ENCODE measurements around the gene ROR1. TPM values are rescaled to one million over a fixed set of nuclear protein-coding genes. Genes with fewer than 3 reads are reported as not detected.

The ROR1 gene
- total RNA-seq, 1 experiment from 2014 or later, result 33.8 TPM

GRCh38 chr1:64029037-64029436, 255.2 kb downstream of the ROR1 start:
- peaks cover 2% of the 10 kb centered on the region for H3K9me3 Mint-ChIP-seq (ENCODE audit: low read depth, unreplicated experiment)
- intact Hi-C loops (cut with micrococcal nuclease; ENCODE audit: unreplicated experiment), result no loop called here
- TF ChIP-seq, protein P1, sequence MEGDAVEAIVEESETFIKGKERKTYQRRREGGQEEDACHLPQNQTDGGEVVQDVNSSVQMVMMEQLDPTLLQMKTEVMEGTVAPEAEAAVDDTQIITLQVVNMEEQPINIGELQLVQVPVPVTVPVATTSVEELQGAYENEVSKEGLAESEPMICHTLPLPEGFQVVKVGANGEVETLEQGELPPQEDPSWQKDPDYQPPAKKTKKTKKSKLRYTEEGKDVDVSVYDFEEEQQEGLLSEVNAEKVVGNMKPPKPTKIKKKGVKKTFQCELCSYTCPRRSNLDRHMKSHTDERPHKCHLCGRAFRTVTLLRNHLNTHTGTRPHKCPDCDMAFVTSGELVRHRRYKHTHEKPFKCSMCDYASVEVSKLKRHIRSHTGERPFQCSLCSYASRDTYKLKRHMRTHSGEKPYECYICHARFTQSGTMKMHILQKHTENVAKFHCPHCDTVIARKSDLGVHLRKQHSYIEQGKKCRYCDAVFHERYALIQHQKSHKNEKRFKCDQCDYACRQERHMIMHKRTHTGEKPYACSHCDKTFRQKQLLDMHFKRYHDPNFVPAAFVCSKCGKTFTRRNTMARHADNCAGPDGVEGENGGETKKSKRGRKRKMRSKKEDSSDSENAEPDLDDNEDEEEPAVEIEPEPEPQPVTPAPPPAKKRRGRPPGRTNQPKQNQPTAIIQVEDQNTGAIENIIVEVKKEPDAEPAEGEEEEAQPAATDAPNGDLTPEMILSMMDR (IDR thresholded peaks at IDR 0.05; ENCODE audit: unreplicated experiment), result no peak
- H3K27me3 Mint-ChIP-seq (ENCODE audit: unreplicated experiment), result no peaks in the 10 kb centered on the region
- H3K4me3 Mint-ChIP-seq (ENCODE audit: low read depth, unreplicated experiment), result no peak overlapping the region
- no peak overlapping the region for H3K27ac Mint-ChIP-seq (ENCODE audit: unreplicated experiment)
- CTCF ChIA-PET, result no interaction called here
- H3K36me3 Mint-ChIP-seq (ENCODE audit: insufficient read depth, unreplicated experiment), result peaks cover 5% of the 10 kb centered on the region
- no TSS peak for BruUV-seq (replicated peaks)
- no peak for DNase-seq
- no peaks in the 10 kb centered on the region for H3K4me1 Mint-ChIP-seq (ENCODE audit: low read depth, unreplicated experiment)

- intact Hi-C loops (cut with micrococcal nuclease; ENCODE audit: unreplicated experiment), result no loop called here
- TF ChIP-seq, protein P1 (IDR thresholded peaks at IDR 0.05; ENCODE audit: unreplicated experiment), result no peak
- no TSS peak for BruUV-seq (replicated peaks)
- no peaks in the 10 kb centered on the region for H3K4me1 Mint-ChIP-seq (ENCODE audit: low read depth, unreplicated experiment)
- H3K27me3 Mint-ChIP-seq (ENCODE audit: unreplicated experiment), result no peaks in the 10 kb centered on the region
- no peak for DNase-seq
- peaks cover 5% of the 10 kb centered on the region for H3K36me3 Mint-ChIP-seq (ENCODE audit: insufficient read depth, unreplicated experiment)
- H3K4me3 Mint-ChIP-seq (ENCODE audit: low read depth, unreplicated experiment), result no peak overlapping the region
- no peak overlapping the region for H3K27ac Mint-ChIP-seq (ENCODE audit: unreplicated experiment)
- CTCF ChIA-PET, result no interaction called here
- peaks cover 2% of the 10 kb centered on the region for H3K9me3 Mint-ChIP-seq (ENCODE audit: low read depth, unreplicated experiment)
These were observed 256.6 kb downstream of the ROR1 start for GRCh38 chr1:64030411-64030810.

DNA sequence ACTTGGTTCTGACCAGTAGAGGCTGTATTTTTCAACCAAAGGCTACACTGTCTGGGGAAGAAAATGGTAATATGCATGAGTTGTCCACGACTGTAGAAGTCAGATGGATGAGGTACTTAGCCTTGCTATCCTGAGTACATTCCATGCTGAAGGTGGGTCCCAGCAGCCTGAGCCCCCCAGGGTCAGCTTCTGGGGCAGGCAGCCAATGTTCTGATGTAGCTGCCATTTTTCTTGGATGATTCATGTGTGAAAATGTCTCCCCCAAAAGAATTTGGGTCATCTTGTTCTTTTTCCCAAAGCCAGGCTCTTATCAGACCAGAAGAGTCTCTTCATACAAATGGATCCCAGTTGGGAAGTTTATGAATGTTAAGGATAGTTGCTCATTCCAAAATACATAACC, 257.4 kb downstream of the ROR1 start:
- Mint-ChIP-seq H3K4me1 (ENCODE audit: low read depth, unreplicated experiment) (no peaks in the 10 kb centered on the region), H3K27ac (ENCODE audit: unreplicated experiment) (no peak overlapping the region), H3K27me3 (ENCODE audit: unreplicated experiment) (no peaks in the 10 kb centered on the region), H3K36me3 (ENCODE audit: insufficient read depth, unreplicated experiment) (peaks cover 5% of the 10 kb centered on the region), H3K4me3 (ENCODE audit: low read depth, unreplicated experiment) (no peak overlapping the region), H3K9me3 (ENCODE audit: low read depth, unreplicated experiment) (peaks cover 2% of the 10 kb centered on the region)
- TF ChIP-seq, protein P1 (IDR thresholded peaks at IDR 0.05; ENCODE audit: unreplicated experiment), result no peak
- intact Hi-C loops (cut with micrococcal nuclease; ENCODE audit: unreplicated experiment), result no loop called here
- CTCF ChIA-PET, result no interaction called here
- DNase-seq, result no peak
- BruUV-seq (replicated peaks), result no TSS peak

DNA sequence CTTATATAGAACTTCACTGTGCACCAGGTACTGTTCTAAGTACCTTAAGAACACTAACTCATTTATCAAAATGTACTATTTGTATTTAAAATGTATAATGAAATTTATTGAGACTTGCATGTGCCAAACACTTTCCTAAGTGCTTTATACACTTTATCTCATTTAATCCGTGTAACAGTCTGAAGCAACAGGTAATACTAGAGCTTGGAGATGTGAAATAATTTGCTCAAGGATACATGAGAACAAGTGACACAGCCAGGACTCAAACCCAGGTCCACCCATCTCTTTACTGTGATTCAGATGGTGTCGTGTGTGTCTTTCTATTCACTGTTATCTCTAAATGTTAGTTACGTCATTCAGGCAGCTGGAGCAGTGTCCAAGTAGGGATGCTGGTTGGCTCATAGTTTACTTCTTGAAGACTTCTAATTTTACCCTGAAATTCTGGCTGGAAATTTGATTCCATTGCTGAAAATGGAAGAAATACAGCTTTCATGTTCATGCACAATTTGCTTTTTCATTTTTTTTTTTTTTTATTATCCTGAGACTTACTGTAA, 259.9 kb downstream of the ROR1 start:
- H3K27me3 Mint-ChIP-seq (ENCODE audit: unreplicated experiment), result no peaks in the 10 kb centered on the region
- H3K9me3 Mint-ChIP-seq (ENCODE audit: low read depth, unreplicated experiment), result peaks cover 5% of the 10 kb centered on the region
- H3K4me1 Mint-ChIP-seq (ENCODE audit: low read depth, unreplicated experiment), result peaks cover 9% of the 10 kb centered on the region
- no TSS peak for BruUV-seq (replicated peaks)
- DNase-seq, result no peak
- no peak overlapping the region for H3K27ac Mint-ChIP-seq (ENCODE audit: unreplicated experiment)
- intact Hi-C loops (cut with micrococcal nuclease; ENCODE audit: unreplicated experiment), result no loop called here
- CTCF ChIA-PET, result no interaction called here
- H3K36me3 Mint-ChIP-seq (ENCODE audit: insufficient read depth, unreplicated experiment), result peaks cover 5% of the 10 kb centered on the region
- H3K4me3 Mint-ChIP-seq (ENCODE audit: low read depth, unreplicated experiment), result no peak overlapping the region
- TF ChIP-seq, protein P1 (IDR thresholded peaks at IDR 0.05; ENCODE audit: unreplicated experiment), result no peak

Data from Calu3 (cell line).